Activated T-cell treated with anti-CD3 and anti-CD28 coated beads, Interleukin-2, amount 50 U/mL, for 1 hour (primary cell): ENCODE measurements around the gene AMPH.
"Not testable (repeated sequence)": the region's sequence is repeated elsewhere in the genome, so short reads cannot be mapped to it uniquely, and the experiment has no call there.

Experiments used
- DNase-seq: peaks from one replicate; pipeline ENCODE4 v3.0.0-alpha.2; 2020

Gene AMPH

GRCh38 chr7:38345299-38346172 lies 285.6 kb downstream of the AMPH start:
- DNase-seq: peak; percentile 65

GRCh38 chr7:38344741-38345140 lies 286.4 kb downstream of the AMPH start:
- not testable (repeated sequence) for DNase-seq

- not testable (repeated sequence) for DNase-seq
Observed at GRCh38 chr7:38342135-38342534, 289.0 kb downstream of the AMPH start.

GRCh38 chr7:38341172-38341705 lies 289.9 kb downstream of the AMPH start:
- not testable (repeated sequence) for DNase-seq

- DNase-seq: no peak
Observed at GRCh38 chr7:38339953-38340819, 291.0 kb downstream of the AMPH start.

- DNase-seq: not testable (repeated sequence)
Observed at GRCh38 chr7:38336148-38336515, 295.0 kb downstream of the AMPH start.

GRCh38 chr7:38335492-38336147 lies 295.6 kb downstream of the AMPH start:
- DNase-seq: peak; percentile 78

- no peak for DNase-seq
Observed at GRCh38 chr7:38335128-38335491, 296.1 kb downstream of the AMPH start.

- DNase-seq: no peak
Observed at GRCh38 chr7:38334163-38334562, 297.0 kb downstream of the AMPH start.
